HT1080 (cell line): ENCODE results near the gene NDRG4. TPM values are rescaled to one million over a fixed set of nuclear protein-coding genes. Genes with fewer than 3 reads are reported as not detected.
A peak's percentile ranks its signal among the peaks of the same experiment; 100 is the strongest.

Source experiments
- DNase-seq: peaks from one replicate; pipeline ENCODE4 v3.0.0-alpha.2; 2015; ENCODE audit warnings: low read depth
- total RNA-seq: library from RNA; depleted of rRNA; stranded (reverse); fragments of >200 nt; shearing (Covaris generic); gene quantifications from 2 replicates; pipeline ENCODE4 v1.2.3, GENCODE V29; 2014

Gene NDRG4
- total RNA-seq, 1 experiment from 2014 or later = 8.8 TPM

DNA sequence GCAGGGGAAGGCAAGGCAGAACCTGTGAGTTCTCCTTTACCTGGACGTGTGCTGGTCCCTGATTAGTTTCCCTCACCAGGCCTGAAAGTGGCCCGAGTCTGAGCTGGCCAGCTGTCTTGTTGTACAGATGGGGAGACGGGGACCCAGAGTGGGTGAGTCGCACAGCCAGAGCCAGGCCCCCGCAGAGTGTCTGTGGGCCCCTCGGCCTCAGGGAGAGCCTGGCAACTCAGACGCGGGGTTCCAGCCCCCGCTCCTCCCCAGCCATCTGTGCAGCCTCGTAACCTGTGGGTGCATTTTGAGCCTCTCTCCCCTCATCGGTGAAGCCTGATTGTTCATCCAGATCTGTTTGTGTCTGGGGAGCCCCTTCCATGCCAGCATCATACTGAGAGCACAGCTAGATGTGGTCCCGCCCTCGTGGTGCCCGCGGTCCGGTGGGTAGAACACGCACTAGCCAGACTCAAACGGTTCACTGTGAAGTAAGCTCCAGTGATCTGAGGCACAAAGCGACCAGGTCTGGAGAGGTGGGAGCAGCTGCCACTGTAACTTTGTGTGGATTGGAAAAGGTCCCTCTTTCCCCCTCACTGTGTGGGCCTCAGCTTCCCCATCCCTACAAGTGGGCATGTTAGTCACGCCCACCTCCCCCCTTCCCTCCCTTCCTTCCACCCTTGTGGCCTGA is 6.0 kb upstream of the NDRG4 start:
- DNase-seq = no peak

DNA sequence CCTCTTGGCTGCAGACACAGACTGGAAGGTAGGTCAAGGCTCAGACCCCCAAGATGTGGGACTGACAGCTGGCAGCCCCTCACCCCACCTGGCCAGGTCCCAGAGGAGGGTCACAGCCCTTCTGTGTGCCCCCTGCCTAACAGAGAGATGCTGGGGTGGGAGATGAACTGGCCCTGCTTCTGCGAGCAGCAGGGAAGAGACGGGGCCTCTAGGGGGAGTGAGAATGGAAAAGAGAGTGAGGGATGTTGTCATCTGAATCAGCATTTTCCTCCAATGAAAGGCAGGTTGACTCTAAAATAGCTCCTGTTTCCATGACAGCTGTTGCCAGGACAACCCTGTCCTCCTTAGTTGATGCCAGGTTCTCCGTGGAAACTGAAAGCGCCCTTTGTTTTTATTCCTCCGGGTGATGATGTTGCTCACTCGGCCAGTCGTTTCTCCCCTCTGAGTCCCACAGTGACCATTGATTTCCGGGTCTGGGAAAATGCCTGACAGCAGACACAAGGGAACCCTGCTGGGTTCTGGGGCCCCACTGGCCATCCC is 4.9 kb upstream of the NDRG4 start:
- peak; percentile 97 for DNase-seq

DNA sequence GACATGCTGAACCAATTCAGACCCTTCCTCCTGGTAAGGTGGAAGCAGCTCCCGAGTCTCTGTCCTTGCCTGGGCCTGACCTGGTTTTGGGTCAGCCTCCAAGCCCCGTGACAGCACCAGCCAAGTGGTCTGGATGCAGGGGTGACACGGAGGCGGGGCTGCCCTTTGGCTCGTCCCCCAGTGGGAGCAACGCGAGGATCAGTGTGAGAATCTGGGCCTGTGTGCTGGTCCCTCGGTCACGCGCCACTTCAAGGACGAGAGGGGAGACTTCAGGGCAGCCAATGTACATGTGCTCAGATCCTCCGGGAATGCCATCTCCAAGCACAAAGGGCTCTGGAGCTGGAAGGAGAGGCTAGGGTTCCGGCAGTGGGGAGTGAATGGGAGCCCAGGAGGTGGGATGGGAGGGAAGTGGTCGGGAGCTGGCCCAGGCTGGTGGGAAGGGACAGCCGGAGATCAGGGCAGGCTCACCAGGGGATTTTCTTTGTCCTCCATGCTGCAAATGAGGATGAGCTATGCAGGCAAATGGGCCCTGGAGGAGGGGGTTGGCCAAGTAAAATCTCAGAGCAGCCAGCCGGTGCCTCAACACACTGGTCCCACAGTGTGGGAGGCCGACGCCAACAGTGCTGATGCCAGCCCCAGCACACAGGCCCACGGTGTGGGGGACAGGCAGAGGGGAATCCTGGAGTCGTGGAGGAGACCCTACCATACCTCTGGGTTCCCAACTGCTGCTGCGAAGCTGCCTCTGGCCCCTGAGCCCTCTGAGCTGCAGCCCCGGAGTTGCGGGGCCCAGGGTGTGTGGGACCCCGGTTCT is 4.2 kb upstream of the NDRG4 start:
- no peak for DNase-seq

DNA sequence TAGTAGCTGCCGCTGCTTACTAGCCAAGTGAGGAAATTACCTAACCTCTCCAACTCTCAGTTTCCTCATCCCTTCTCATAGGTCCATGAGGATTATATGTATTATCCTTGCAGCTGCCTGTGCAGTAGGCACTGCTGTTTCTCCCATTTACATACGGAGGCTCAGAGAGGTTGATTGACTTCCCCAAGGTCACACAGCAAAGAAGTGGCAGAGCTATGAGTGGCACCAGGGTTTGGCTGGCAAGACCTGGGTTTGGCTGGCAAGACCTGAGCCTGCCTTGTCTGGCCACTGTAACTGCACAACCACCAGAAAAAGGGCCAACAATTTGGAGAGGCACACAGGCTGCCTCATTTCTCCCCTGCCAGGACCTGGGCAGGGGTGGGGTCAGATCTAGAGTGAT is 2.5 kb upstream of the NDRG4 start:
- DNase-seq = no peak

- DNase-seq = no peak
These were observed 2.0 kb upstream of the NDRG4 start for GRCh38 chr16:58497935-58498334.

- no peak for DNase-seq
These were observed 1.4 kb upstream of the NDRG4 start for GRCh38 chr16:58498341-58499091.

DNA sequence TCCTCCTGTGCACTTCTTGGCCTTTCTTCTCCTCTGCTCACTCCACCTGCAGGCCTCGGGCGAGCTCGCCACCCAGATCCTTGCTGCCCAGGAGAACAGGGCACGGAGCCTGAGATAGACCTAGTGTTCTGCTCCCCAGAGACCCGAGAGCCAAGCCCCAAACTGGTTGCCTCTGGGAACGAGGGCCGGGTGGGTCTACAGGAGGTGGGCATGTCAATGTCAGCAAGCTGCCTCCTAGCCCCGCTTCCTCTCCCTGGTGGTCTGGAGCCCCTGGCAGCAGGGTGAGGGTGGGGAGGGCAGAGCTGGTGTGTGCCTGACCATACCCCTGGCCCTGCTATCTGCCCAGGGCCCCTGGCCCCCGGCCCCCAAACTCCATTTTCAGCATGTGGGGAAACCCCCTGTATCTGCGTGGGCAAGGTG is 841 bp upstream of the NDRG4 start:
- DNase-seq = no peak

DNA sequence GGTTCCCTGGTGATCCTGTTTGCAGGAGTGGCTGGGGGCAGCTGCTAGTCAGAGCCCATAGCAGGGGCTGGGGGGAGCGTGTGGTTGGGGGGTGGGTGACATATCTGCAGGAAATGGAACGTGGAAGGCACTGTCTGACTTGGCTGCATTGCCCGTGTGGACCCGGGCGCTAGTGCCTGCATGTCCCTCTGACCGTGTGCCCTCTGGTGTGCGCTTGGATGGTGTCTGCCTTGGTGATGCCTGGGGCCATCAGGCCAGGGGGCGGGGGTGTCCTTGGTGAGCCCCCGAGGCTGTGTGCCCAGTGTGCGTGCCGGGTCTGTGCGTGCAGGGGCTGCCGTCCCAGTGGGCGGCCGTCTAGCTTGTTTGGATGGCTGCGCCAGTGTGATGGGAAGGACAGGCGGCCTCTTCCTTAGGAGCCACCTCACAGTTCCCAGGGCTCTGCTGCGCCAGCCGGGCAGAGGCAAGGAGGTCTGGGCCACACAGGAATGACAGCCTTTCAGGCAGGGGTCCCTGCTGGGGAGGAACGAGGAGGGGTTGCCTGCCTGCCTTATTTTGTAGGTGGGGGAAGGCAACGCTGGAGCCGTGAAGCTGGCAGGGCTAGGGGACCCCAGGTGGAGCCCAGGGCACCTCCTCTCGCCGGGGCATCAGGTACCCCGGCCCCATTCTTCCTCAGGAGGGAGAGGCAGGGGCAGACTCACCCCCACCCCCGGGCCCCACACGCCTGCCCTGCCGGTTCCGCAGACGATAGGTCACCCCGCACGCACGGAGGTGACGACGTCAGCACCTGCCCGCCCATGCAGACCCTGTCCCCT is 693 bp downstream of the NDRG4 start:
- no peak for DNase-seq

GRCh38 chr16:58501242-58502131 is 1.5 kb downstream of the NDRG4 start:
- DNase-seq = no peak

DNA sequence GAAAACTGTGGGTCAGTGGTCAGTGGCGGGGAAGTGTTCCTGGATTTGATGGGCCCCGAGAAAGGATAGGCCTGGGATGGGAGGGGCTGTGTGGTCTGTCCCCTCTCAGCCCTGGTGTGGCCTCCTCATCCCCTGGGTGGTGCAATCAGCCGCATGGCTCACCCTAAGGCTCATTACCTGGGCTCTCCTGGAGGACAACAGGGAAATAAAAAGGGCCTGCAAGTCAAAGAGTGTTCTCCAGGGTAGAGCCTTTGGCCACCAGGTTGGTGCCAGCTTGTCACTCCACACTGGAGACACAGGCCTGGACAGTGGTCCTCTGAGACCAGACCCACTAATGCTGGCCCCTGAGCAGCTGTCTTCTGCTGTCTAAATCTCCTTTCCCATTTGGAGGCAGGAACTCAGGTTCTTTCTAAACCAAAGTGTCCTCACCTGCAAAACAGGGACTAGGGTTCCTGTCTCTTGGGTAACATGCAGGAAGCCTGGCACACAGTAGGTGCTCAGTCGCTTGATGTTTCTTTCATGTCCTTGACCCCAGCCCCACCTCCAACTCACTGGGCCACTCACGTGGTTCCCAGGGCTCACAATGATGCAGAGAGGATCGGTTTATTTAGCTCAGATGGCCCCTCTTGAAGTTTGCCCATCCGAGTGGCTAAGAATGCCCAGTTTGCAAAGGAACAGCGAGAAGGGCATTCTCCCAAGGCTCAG is 2.4 kb downstream of the NDRG4 start:
- no peak for DNase-seq

GRCh38 chr16:58503166-58503862 is 3.4 kb downstream of the NDRG4 start:
- no peak for DNase-seq

DNA sequence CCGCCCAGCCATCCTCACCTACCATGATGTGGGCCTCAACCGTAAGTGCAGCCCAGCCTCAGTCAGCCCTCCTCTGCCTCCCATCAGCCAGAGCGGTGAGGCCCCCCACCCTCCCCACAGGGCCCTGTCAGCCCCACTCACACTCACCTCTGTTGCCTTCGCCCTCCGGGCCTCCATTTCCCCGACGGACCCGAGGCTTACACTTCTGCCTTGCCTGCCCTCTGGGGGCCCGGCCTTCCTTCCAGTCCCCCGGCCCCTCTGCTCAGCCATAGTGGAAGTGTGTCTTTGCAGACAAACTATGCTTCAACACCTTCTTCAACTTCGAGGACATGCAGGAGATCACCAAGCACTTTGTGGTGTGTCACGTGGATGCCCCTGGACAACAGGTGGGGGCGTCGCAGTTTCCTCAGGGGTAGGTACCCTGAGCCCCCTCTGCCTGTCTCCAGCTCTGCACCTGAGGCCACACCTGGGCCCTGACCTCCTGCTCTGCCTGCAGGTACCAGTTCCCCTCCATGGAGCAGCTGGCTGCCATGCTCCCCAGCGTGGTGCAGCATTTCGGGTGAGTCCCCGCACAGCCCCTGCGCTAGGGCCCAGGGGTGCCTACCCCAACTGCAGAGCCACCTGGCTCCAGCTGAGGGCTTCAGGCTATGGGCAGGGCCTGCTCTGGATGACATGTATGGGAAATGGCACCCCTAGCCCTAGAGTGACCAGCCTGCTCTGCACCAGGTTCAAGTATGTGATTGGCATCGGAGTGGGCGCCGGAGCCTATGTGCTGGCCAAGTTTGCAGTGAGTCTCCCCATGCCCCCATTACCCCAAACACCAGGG is 4.1 kb downstream of the NDRG4 start:
- no peak for DNase-seq

- no peak for DNase-seq
These were observed 6.6 kb downstream of the NDRG4 start for GRCh38 chr16:58506241-58507194.

DNA sequence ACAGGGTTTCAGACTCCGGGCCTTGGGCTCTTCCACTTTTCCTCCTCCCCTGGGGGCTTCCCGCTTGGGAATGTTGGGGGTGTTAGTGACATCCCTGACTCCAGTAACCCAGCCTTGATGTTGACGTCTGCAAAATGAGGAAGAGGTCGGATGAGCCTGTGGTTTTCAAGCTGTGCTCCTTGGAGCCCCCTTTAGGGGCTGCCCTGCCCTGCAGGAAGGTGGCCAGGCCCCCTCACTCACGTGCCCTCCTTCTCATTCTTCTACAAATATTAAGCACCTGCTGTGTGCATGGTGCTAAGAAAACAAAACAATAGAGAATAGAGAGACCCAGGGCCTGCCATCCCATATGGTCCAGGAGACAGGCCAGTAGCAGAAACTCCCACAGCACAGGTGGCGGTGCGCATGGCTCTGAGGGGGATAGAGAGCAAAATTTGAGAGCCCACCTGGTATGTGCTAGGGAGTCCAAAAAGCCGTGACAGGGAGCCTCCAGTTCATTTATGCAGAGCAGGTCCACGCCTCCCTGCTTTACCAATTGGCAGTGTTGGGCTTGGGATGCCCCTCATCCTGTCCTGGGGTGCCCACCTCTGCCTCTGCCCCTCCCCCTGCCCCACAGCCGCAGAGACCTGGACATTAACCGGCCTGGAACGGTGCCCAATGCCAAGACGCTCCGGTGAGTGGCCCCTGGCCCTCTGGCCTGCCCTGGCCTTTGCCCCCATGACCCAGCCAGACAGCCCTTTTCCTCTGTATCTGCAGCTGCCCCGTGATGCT is 7.4 kb downstream of the NDRG4 start:
- DNase-seq = no peak

DNA sequence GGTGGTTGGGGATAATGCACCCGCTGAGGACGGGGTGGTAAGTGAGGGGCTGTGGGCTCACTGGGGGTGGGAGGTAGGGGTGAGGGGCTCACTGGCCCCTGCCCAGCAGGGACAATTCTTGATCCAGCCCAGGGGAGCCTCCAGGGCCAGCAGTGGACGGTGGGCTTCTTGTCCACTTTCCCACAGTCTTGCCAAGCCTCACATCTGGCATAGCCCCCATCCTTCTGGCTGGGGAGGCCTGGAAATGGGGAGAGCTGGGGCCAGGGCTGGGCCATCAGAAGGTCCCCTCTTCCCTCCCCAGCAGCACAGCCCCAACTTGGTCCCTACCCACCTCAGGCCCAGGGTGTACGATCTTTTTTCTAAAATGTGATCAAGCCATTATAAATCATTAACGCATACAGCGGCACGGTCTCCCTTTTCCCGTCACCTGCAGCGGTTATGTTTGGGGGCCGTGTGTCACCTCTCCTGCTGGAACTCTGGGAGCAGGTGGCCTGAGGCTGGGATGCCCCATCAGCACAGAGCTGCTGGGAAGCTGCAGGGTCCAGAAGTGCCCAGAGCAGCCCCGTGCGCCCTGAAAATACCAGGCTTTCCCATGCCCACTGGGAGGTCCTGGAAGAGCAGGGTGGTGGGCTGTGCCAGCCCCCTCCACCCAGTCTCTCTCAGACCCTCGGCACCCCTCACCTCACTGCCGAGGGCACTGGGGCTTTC is 8.2 kb downstream of the NDRG4 start:
- no peak for DNase-seq
